ENCODE data around the gene ZNF17.

ZNF17 gene

GRCh38 chr19:57395710-57396109, 15.3 kb upstream of the ZNF17 start:
- DNase-seq (ENCODE audit: low read depth): no peak
- TF ChIP-seq CTCF (conservative IDR thresholded peaks at IDR 0.05; ENCODE audit: low read length): no peak
- H3K4me3 ChIP-seq (ENCODE audit: low read length): no peak overlapping the region

DNA sequence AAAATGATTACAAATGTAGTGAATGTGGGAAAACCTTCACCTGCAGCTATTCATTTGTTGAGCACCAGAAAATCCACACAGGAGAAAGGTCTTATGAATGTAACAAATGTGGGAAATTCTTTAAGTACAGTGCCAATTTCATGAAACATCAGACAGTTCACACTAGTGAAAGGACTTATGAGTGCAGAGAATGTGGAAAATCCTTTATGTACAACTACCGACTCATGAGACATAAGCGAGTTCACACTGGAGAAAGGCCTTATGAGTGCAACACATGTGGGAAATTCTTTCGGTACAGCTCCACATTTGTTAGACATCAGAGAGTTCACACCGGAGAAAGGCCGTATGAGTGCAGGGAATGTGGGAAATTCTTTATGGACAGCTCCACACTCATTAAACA, 12.1 kb upstream of the ZNF17 start:
- TF ChIP-seq CTCF (conservative IDR thresholded peaks at IDR 0.05; ENCODE audit: low read length): no peak
- no peak for DNase-seq (ENCODE audit: low read depth)
- no peak overlapping the region for H3K4me3 ChIP-seq (ENCODE audit: low read length)

- no peak overlapping the region for H3K4me3 ChIP-seq (ENCODE audit: low read length)
- DNase-seq (ENCODE audit: low read depth): no peak
- TF ChIP-seq CTCF (conservative IDR thresholded peaks at IDR 0.05; ENCODE audit: low read length): no peak
Measured at GRCh38 chr19:57403737-57404563, 7.0 kb upstream of the ZNF17 start.

DNA sequence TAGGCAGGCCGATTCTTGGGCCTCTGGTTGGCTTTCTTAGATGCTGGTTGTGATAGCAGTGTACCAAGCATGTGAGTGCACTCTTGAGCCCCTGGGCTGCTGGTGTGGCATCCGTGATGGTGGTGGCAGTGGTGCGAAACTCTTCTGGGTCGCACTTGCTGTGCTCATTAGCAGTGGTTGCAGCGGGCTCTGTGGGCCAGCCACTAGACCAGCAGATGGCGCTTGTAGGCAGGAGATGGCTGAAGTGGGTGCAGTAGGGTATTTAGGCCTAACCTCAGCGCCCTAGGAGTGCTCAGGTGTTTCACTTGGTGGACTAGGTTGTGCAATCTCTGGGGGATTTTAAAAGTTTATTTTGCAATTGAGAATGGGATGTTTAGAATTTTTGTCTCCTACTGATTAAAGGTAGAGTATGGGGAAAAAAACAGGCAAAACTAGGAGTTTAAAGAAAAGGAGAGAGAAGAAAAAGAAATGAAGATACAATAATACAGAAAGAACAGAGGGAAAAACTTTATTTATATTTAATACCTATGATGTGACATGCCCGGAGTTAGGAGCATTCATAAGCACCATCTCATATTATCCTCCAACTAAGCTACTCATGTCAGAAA, 4.3 kb upstream of the ZNF17 start:
- H3K4me3 ChIP-seq (ENCODE audit: low read length): no peak overlapping the region
- peak; percentile 82 for TF ChIP-seq CTCF (conservative IDR thresholded peaks at IDR 0.05; ENCODE audit: low read length)
- DNase-seq (ENCODE audit: low read depth): peak; percentile 45

DNA sequence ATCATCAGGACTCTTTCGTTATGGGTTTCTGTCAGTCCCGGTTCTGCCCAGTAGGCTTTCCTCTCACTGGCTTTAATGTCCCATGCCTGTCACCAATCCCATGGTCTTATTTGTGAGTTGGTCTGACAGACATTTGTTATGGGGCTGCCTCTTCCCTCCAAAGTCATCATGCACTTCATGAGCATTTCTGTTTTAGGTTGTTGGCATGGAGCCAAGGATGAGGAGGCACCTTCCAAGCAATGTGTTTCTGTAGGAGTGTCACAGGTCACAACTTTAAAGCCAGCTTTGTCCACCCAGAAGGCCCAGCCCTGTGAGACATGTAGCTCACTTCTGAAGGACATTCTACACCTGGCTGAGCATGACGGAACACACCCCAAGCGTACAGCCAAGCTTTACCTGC, 8.5 kb downstream of the ZNF17 start:
- TF ChIP-seq CTCF (conservative IDR thresholded peaks at IDR 0.05; ENCODE audit: low read length): no peak
- no peak for DNase-seq (ENCODE audit: low read depth)
- H3K4me3 ChIP-seq (ENCODE audit: low read length): no peak overlapping the region

DNA sequence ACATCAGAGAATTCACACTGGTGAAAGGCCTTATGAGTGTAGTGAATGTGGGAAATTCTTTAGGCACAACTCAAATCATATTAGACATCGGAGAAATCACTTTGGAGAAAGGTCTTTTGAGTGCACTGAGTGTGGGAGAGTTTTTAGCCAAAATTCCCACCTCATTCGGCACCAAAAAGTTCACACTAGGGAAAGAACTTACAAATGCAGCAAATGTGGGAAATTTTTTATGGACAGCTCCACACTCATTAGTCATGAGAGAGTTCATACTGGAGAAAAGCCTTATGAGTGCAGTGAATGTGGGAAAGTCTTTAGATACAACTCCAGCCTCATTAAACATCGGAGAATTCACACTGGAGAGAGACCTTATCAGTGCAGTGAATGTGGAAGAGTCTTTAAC, 10.1 kb downstream of the ZNF17 start:
- TF ChIP-seq CTCF (conservative IDR thresholded peaks at IDR 0.05; ENCODE audit: low read length): no peak
- no peak overlapping the region for H3K4me3 ChIP-seq (ENCODE audit: low read length)
- DNase-seq (ENCODE audit: low read depth): no peak
